Transverse colon (tissue), 4 donors: ENCODE results near the gene CCN5. TPM values are rescaled to one million over a fixed set of nuclear protein-coding genes. Genes with fewer than 3 reads are reported as not detected.

Source experiments
- DNase-seq: peaks from one replicate; pipeline ENCODE4 v3.0.0-alpha.2; 2019
- H3K27ac ChIP-seq, 4 donors: fragments of 200-600 bp; sonication (generic); 2 replicates each; pipeline ENCODE4 v1.5.1; 2016 to 2018; ENCODE audit warnings: inconsistent platforms in 4 of 4
- H3K27me3 ChIP-seq: fragments of 200-600 bp; sonication (generic); 2 replicates; pipeline ENCODE4 v1.5.1; 2017; ENCODE audit warnings: inconsistent platforms
- H3K36me3 ChIP-seq, 4 donors: fragments of 200-600 bp; sonication (generic); 2 replicates each; pipeline ENCODE4 v1.5.1; 2017 to 2019; ENCODE audit warnings: inconsistent platforms in 4 of 4
- H3K4me1 ChIP-seq, 4 donors: fragments of 200-600 bp; sonication (generic); 2 replicates each; pipeline ENCODE4 v1.5.1; 2017 to 2020; ENCODE audit warnings: inconsistent platforms in 4 of 4
- H3K4me3 ChIP-seq, 4 donors: fragments of 200-600 bp; sonication (generic); 1 replicate in 1 of 4; 2 replicates in 3 of 4; pipeline versions ENCODE4 v1.5.1 to v1.6.1; 2017 to 2019; ENCODE audit warnings: inconsistent platforms in 4 of 4
- H3K9me3 ChIP-seq, 2 donors: fragments of 200-600 bp; sonication (generic); 2 replicates each; pipeline ENCODE4 v1.5.1; 2017 to 2019; ENCODE audit warnings: inconsistent platforms in 2 of 2
- EP300 ChIP-seq: sonication (generic); formaldehyde crosslinking; IDR thresholded peaks from one replicate; pipeline ENCODE4 v1.6.1; 2017; ENCODE audit warnings: antibody characterized with exemption, low read depth
- POLR2A ChIP-seq: fragments of 450-650 bp; IDR thresholded peaks from one replicate; pipeline ENCODE4 v1.6.1; 2016; ENCODE audit warnings: antibody characterized with exemption, mild to moderate bottlenecking, moderate library complexity
- POLR2AphosphoS5 ChIP-seq, 3 donors: sonication (generic); formaldehyde crosslinking; IDR thresholded peaks; one replicate each; pipeline ENCODE4 v1.6.1; 2016; ENCODE audit warnings: antibody characterized with exemption in 3 of 3
- whole genome bisulfite sequencing, 2 donors: methylation state at CpG; one replicate each; pipeline ENCODE4 v1.1.5; 2018; ENCODE audit warnings: low coverage in 1 of 2; 5-methylcytosine and 5-hydroxymethylcytosine counted together
- in situ Hi-C, 4 donors: fragments of 200-750 bp; cut with MboI; loops; one replicate each; pipeline versions ENCODE4 v1.15.0 to v1.15.1; 2017; ENCODE audit warnings: low sequenced_read_pairs in 3 of 4, low pct_ligation_motif_present in 1 of 4, low pct_unique_long_range_greater_than_20kb in 1 of 4
- intact Hi-C: fragments of 100-400 bp; cut with DNase I; formaldehyde crosslinking; loops from one replicate; pipeline ENCODE4 v1.15.1; 2023; ENCODE audit warnings: low total_unique reads
- total RNA-seq, 4 donors: library from RNA; depleted of rRNA; stranded (reverse); fragments of >200 nt; gene quantifications; one replicate each; pipeline ENCODE4 v1.1.0, GENCODE V29; 2016
- TF ChIP-seq, protein P1 (sequence below), 5 experiments: fragments of 200-600 bp in 3 of 5; fragments of 450-650 bp in 2 of 5; sonication (generic) in 3 of 5; IDR thresholded peaks; 1 replicate in 2 of 5; 2 replicates in 3 of 5; pipeline ENCODE4 v1.5.1; 2016 to 2017; ENCODE audit warnings: antibody characterized with exemption in 5 of 5, inconsistent platforms in 3 of 5, mild to moderate bottlenecking in 2 of 5, moderate library complexity in 1 of 5

CCN5 gene
- total RNA-seq, 4 donors from 2014 or later, result 9.5 to 20.6 (median 15.9) TPM

GRCh38 chr20:44739942-44740341 is 24.8 kb downstream of the CCN5 start:
- Histone ChIP-seq H3K9me3 (no peaks in the 10 kb centered on the region), H3K4me3 (no peak overlapping the region), H3K36me3 (no peaks in the 10 kb centered on the region), H3K27ac (no peak overlapping the region), H3K4me1 (no peaks in the 10 kb centered on the region), H3K27me3 (peaks cover 15% of the 10 kb centered on the region)
- no peak for DNase-seq
- in situ Hi-C loops, result loop anchor here in 3 of 4 donors (5.0 to 10.0 kb wide), 3 partner anchors 58 to 135 kb away; no protein-coding TSS in a partner anchor
- intact Hi-C loops, result loop anchor here (5.0 to 10.0 kb wide), 2 partner anchors 208 to 355 kb away; no protein-coding TSS in a partner anchor
- WGBS, 2 donors, result 50 to 74% methylated on average over 2 of the region's 2 CpGs
- TF ChIP-seq EP300, result no peak
- TF ChIP-seq POLR2AphosphoS5 (IDR thresholded peaks at IDR 0.05), result no peak

GRCh38 chr20:44742304-44743079 is 27.3 kb downstream of the CCN5 start:
- DNase-seq, result no peak
- no peaks in the 10 kb centered on the region for H3K9me3 ChIP-seq
- H3K27me3 ChIP-seq, result peaks cover 39% of the 10 kb centered on the region
- H3K4me3 ChIP-seq, result no peak overlapping the region
- WGBS, 2 donors, result 60 to 85% methylated on average over 1 to 14 of the region's 14 CpGs
- no peak for TF ChIP-seq POLR2A
- TF ChIP-seq, protein P1, sequence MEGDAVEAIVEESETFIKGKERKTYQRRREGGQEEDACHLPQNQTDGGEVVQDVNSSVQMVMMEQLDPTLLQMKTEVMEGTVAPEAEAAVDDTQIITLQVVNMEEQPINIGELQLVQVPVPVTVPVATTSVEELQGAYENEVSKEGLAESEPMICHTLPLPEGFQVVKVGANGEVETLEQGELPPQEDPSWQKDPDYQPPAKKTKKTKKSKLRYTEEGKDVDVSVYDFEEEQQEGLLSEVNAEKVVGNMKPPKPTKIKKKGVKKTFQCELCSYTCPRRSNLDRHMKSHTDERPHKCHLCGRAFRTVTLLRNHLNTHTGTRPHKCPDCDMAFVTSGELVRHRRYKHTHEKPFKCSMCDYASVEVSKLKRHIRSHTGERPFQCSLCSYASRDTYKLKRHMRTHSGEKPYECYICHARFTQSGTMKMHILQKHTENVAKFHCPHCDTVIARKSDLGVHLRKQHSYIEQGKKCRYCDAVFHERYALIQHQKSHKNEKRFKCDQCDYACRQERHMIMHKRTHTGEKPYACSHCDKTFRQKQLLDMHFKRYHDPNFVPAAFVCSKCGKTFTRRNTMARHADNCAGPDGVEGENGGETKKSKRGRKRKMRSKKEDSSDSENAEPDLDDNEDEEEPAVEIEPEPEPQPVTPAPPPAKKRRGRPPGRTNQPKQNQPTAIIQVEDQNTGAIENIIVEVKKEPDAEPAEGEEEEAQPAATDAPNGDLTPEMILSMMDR (IDR thresholded peaks at IDR 0.05), result no peak
- H3K4me1 ChIP-seq, result peaks cover 5 to 16% (median 10%) of the 10 kb centered on the region in 4 donors
- no peak overlapping the region for H3K27ac ChIP-seq
- no peaks in the 10 kb centered on the region for H3K36me3 ChIP-seq
- intact Hi-C loops (no loop called here), in situ Hi-C loops (loop anchor here in 3 of 4 donors (10.0 kb wide), 2 partner anchors 122 to 132 kb away; no protein-coding TSS in a partner anchor)

DNA sequence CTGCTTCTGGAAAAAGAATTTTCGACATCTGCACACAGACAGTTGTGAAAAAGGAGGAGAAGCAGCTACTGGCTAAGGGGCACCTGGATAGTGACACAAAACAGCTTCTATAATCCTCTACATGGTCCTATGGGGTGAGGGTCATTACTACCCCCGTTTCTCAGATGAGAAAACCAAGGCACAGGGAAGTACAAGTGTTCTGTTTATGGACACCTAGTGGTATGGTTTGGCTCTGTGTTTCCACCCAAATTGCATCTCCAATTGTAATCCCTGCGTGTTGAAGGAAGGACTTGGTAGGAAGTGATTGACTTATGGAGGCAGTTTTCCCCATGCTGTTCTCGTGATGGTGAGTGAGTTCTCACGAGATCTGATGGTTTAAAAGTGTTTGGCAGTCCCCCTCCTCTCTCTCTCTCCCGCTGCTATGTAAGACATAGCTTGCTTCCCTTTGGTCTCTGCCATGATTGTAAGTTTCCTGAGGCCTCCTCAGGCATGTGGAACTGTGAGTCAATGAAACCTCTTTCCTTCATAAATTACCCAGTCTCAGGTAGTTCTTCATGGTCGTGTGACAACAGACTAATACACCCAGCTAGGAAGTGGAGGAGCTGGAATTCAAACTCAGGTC is 28.0 kb downstream of the CCN5 start:
- H3K36me3 ChIP-seq, result no peaks in the 10 kb centered on the region
- peaks cover 39% of the 10 kb centered on the region for H3K27me3 ChIP-seq
- no peak overlapping the region for H3K27ac ChIP-seq
- peaks cover 5 to 16% (median 10%) of the 10 kb centered on the region in 4 donors for H3K4me1 ChIP-seq
- in situ Hi-C loops, result loop anchor here in 3 of 4 donors (10.0 kb wide), 2 partner anchors 122 to 132 kb away; no protein-coding TSS in a partner anchor
- no peak overlapping the region for H3K4me3 ChIP-seq
- WGBS, 2 donors, result 61 to 63% methylated on average over 2 to 7 of the region's 7 CpGs
- intact Hi-C loops, result no loop called here
- no peak for DNase-seq
- no peak for TF ChIP-seq POLR2AphosphoS5 (IDR thresholded peaks at IDR 0.05)
- TF ChIP-seq EP300, result no peak
- TF ChIP-seq, protein P1 (IDR thresholded peaks at IDR 0.05), result no peak
- no peak for TF ChIP-seq POLR2A
- H3K9me3 ChIP-seq, result no peaks in the 10 kb centered on the region

- no peaks in the 10 kb centered on the region for H3K36me3 ChIP-seq
- no peaks in the 10 kb centered on the region for H3K9me3 ChIP-seq
- H3K27me3 ChIP-seq, result peaks cover 39% of the 10 kb centered on the region
- DNase-seq, result no peak
- intact Hi-C loops (no loop called here), in situ Hi-C loops (loop anchor here in 3 of 4 donors (10.0 kb wide), 2 partner anchors 121 to 131 kb away; no protein-coding TSS in a partner anchor)
- H3K27ac ChIP-seq, result no peak overlapping the region
- TF ChIP-seq EP300 (no peak), POLR2A (no peak), POLR2AphosphoS5 (IDR thresholded peaks at IDR 0.05) (no peak)
- TF ChIP-seq, protein P1 (IDR thresholded peaks at IDR 0.05), result no peak
- WGBS, 2 donors, result 95 to 98% methylated on average over 3 to 12 of the region's 12 CpGs
- H3K4me1 ChIP-seq, result peaks cover 5 to 16% (median 10%) of the 10 kb centered on the region in 4 donors
- H3K4me3 ChIP-seq, result no peak overlapping the region
These were observed 28.9 kb downstream of the CCN5 start for GRCh38 chr20:44743916-44744655.
